Muscle of leg (tissue), 11 donors: ENCODE measurements around the gene GJA4. TPM values are rescaled to one million over a fixed set of nuclear protein-coding genes. Genes with fewer than 3 reads are reported as not detected.

ENCODE experiments used
- DNase-seq: peaks from one replicate; pipeline ENCODE4 v3.0.0; 2013
- H3K27ac ChIP-seq: one replicate; pipeline ENCODE4 v1.5.1; 2013; ENCODE audit warnings: mild to moderate bottlenecking, low read length, control low read depth
- H3K27me3 ChIP-seq: one replicate; pipeline ENCODE4 v1.6.1; 2013; ENCODE audit warnings: low read length; ENCODE audit not compliant: control insufficient read depth, insufficient read depth
- H3K36me3 ChIP-seq: one replicate; pipeline ENCODE4 v1.6.1; 2013; ENCODE audit warnings: low read length; ENCODE audit not compliant: control insufficient read depth, insufficient read depth
- H3K4me1 ChIP-seq: one replicate; pipeline ENCODE4 v1.6.1; 2013; ENCODE audit warnings: low read length; ENCODE audit not compliant: control insufficient read depth, insufficient read depth
- H3K4me3 ChIP-seq: one replicate; pipeline ENCODE4 v1.5.1; 2013; ENCODE audit warnings: low read length, control low read depth
- H3K9me3 ChIP-seq: replicated peaks from 2 replicates; pipeline ENCODE4 v1.6.1; 2013; ENCODE audit warnings: low read depth, low read length; ENCODE audit not compliant: control insufficient read depth
- WGBS: methylation state at CpG from one replicate; pipeline ENCODE4 v1.1.5; 2013; ENCODE audit warnings: missing lambda C conversion rate; ENCODE audit not compliant: insufficient coverage; 5-methylcytosine and 5-hydroxymethylcytosine counted together
- polyA plus RNA-seq, 8 donors: library from polyadenylated mRNA; unstranded; fragments of 120-200 nt; gene quantifications; one replicate each; pipeline versions ENCODE4 v1.2.1 to v1.2.3, GENCODE V29; 2013; ENCODE audit warnings: inconsistent platforms in 1 of 8, low replicate concordance in 1 of 8; ENCODE audit not compliant: insufficient read length in 8 of 8, insufficient read depth in 1 of 8
- total RNA-seq: library from RNA; stranded (reverse); fragments of 120-200 nt; gene quantifications from one replicate; pipeline ENCODE4 v1.2.4, GENCODE V29; 2013

The GJA4 gene
- total and polyA plus RNA-seq, 9 donors, result 31.4 to 53.9 (median 36.2) TPM

GRCh38 chr1:34778381-34778780 lies 14.4 kb upstream of the GJA4 start:
- no peak for DNase-seq
- H3K9me3 ChIP-seq, result no peaks in the 10 kb centered on the region
- H3K27me3 ChIP-seq, result peaks cover 51% of the 10 kb centered on the region
- 64% methylated on average over 2 of the region's 6 CpGs for WGBS
- no peak overlapping the region for H3K27ac ChIP-seq
- H3K4me3 ChIP-seq, result no peak overlapping the region
- H3K4me1 ChIP-seq, result peaks cover 5% of the 10 kb centered on the region
- no peaks in the 10 kb centered on the region for H3K36me3 ChIP-seq

- peaks cover 57% of the 10 kb centered on the region for H3K27me3 ChIP-seq
- DNase-seq, result no peak
- no peak overlapping the region for H3K27ac ChIP-seq
- H3K4me3 ChIP-seq, result no peak overlapping the region
- no peaks in the 10 kb centered on the region for H3K9me3 ChIP-seq
- H3K36me3 ChIP-seq, result no peaks in the 10 kb centered on the region
- no CpG with 5 or more reads among the region's 5 CpGs for WGBS
- H3K4me1 ChIP-seq, result peaks cover 5% of the 10 kb centered on the region
Measured at GRCh38 chr1:34779005-34779404, 13.8 kb upstream of the GJA4 start.

- no peaks in the 10 kb centered on the region for H3K36me3 ChIP-seq
- 72% methylated on average over 5 of the region's 5 CpGs for WGBS
- H3K27me3 ChIP-seq, result peaks cover 57% of the 10 kb centered on the region
- no peak overlapping the region for H3K4me3 ChIP-seq
- no peak overlapping the region for H3K27ac ChIP-seq
- H3K4me1 ChIP-seq, result peaks cover 5% of the 10 kb centered on the region
- H3K9me3 ChIP-seq, result no peaks in the 10 kb centered on the region
- no peak for DNase-seq
Measured at GRCh38 chr1:34779526-34779925, 13.3 kb upstream of the GJA4 start.

- 54% methylated on average over 4 of the region's 5 CpGs for WGBS
- DNase-seq, result no peak
- Histone ChIP-seq H3K4me1 (peaks cover 5% of the 10 kb centered on the region), H3K4me3 (no peak overlapping the region), H3K36me3 (no peaks in the 10 kb centered on the region), H3K27ac (no peak overlapping the region), H3K9me3 (no peaks in the 10 kb centered on the region), H3K27me3 (peaks cover 56% of the 10 kb centered on the region)
Measured at GRCh38 chr1:34779962-34780361, 12.8 kb upstream of the GJA4 start.

GRCh38 chr1:34780528-34780927 lies 12.3 kb upstream of the GJA4 start:
- no peak overlapping the region for H3K4me3 ChIP-seq
- no peak overlapping the region for H3K27ac ChIP-seq
- WGBS, result 67% methylated on average over 1 of the region's 2 CpGs
- H3K36me3 ChIP-seq, result no peaks in the 10 kb centered on the region
- DNase-seq, result no peak
- H3K27me3 ChIP-seq, result peaks cover 55% of the 10 kb centered on the region
- no peaks in the 10 kb centered on the region for H3K9me3 ChIP-seq
- H3K4me1 ChIP-seq, result peaks cover 5% of the 10 kb centered on the region

GRCh38 chr1:34781071-34781843 lies 11.5 kb upstream of the GJA4 start, which contains the start of gene GJB3:
TSS of gene GJB3 (plus strand) at chr1:34781214. CDS start at chr1:34784763, 3,549 bp downstream.
- Histone ChIP-seq H3K4me3 (no peak within 1 kb of the TSS), H3K27me3 (peaks cover 55% of the 10 kb centered on the region), H3K9me3 (no peaks in the 10 kb centered on the region), H3K27ac (no peak within 1 kb of the TSS), H3K36me3 (no peaks in the 10 kb centered on the region), H3K4me1 (peaks cover 5% of the 10 kb centered on the region)
- no peak for DNase-seq
- 1% methylated on average over 56 of the region's 62 CpGs for WGBS

GRCh38 chr1:34781844-34782391 lies 10.9 kb upstream of the GJA4 start:
- no peak overlapping the region for H3K27ac ChIP-seq
- H3K4me1 ChIP-seq, result peaks cover 5% of the 10 kb centered on the region
- no peak overlapping the region for H3K4me3 ChIP-seq
- H3K27me3 ChIP-seq, result peaks cover 55% of the 10 kb centered on the region
- H3K9me3 ChIP-seq, result no peaks in the 10 kb centered on the region
- DNase-seq, result no peak
- no peaks in the 10 kb centered on the region for H3K36me3 ChIP-seq
- 0% methylated on average over 4 of the region's 18 CpGs for WGBS

GRCh38 chr1:34784751-34785221 lies 8.0 kb upstream of the GJA4 start:
- no peak overlapping the region for H3K27ac ChIP-seq
- WGBS, result 86% methylated on average over 23 of the region's 28 CpGs
- H3K4me1 ChIP-seq, result peaks cover 5% of the 10 kb centered on the region
- H3K36me3 ChIP-seq, result no peaks in the 10 kb centered on the region
- H3K27me3 ChIP-seq, result peaks cover 43% of the 10 kb centered on the region
- DNase-seq, result no peak
- H3K4me3 ChIP-seq, result no peak overlapping the region
- no peaks in the 10 kb centered on the region for H3K9me3 ChIP-seq

- DNase-seq, result no peak
- Histone ChIP-seq H3K36me3 (no peaks in the 10 kb centered on the region), H3K27ac (no peak overlapping the region), H3K4me1 (peaks cover 5% of the 10 kb centered on the region), H3K4me3 (no peak overlapping the region), H3K27me3 (peaks cover 38% of the 10 kb centered on the region), H3K9me3 (no peaks in the 10 kb centered on the region)
- 78% methylated on average over 15 of the region's 22 CpGs for WGBS
Measured at GRCh38 chr1:34785231-34785874, 7.4 kb upstream of the GJA4 start.

- Histone ChIP-seq H3K27ac (no peak overlapping the region), H3K36me3 (no peaks in the 10 kb centered on the region), H3K4me1 (peaks cover 5% of the 10 kb centered on the region), H3K9me3 (no peaks in the 10 kb centered on the region), H3K27me3 (peaks cover 36% of the 10 kb centered on the region), H3K4me3 (no peak overlapping the region)
- WGBS, result 0% methylated on average over 1 of the region's 4 CpGs
- DNase-seq, result no peak
Measured at GRCh38 chr1:34785875-34786470, 6.8 kb upstream of the GJA4 start.
